SW 1271 (cell line): ENCODE results near the gene SNORC.
"Not testable (repeated sequence)": the region's sequence is repeated elsewhere in the genome, so short reads cannot be mapped to it uniquely, and the experiment has no call there.

Source experiments
- DNase-seq, 2 experiments: peaks; one replicate each; lab custom pipeline; 2025; lab: John Stamatoyannopoulos, UW

SNORC gene

GRCh38 chr2:232896720-232897597, 26.9 kb downstream of the SNORC start:
- no peak for DNase-seq

- no peak for DNase-seq
These were observed 27.7 kb downstream of the SNORC start for GRCh38 chr2:232897598-232898408.

GRCh38 chr2:232898592-232899543, 28.8 kb downstream of the SNORC start:
- DNase-seq, result no peak

GRCh38 chr2:232900811-232901735, 31.0 kb downstream of the SNORC start:
- no peak for DNase-seq

GRCh38 chr2:232901736-232902578, 31.9 kb downstream of the SNORC start:
- peak; percentile 74 to 89 for DNase-seq

GRCh38 chr2:232903989-232904388, 33.9 kb downstream of the SNORC start:
- DNase-seq, result no peak

GRCh38 chr2:232906867-232907717, 37.0 kb downstream of the SNORC start:
- DNase-seq, result not testable (repeated sequence)

GRCh38 chr2:232907718-232908085, 37.6 kb downstream of the SNORC start:
- DNase-seq, result not testable (repeated sequence)

- DNase-seq, result no peak
These were observed 38.6 kb downstream of the SNORC start for GRCh38 chr2:232908695-232909094.

GRCh38 chr2:232910376-232910775, 40.3 kb downstream of the SNORC start:
- no peak for DNase-seq

- DNase-seq, result no peak
These were observed 41.7 kb downstream of the SNORC start for GRCh38 chr2:232911712-232912277.

- no peak for DNase-seq
These were observed 43.8 kb downstream of the SNORC start for GRCh38 chr2:232913903-232914302.

- no peak for DNase-seq
These were observed 49.1 kb downstream of the SNORC start for GRCh38 chr2:232919141-232919540.

GRCh38 chr2:232920055-232920454, 50.0 kb downstream of the SNORC start:
- no peak for DNase-seq

GRCh38 chr2:232920760-232921159, 50.7 kb downstream of the SNORC start:
- DNase-seq, result no peak

- no peak for DNase-seq
These were observed 54.4 kb downstream of the SNORC start for GRCh38 chr2:232924433-232924832.

- no peak for DNase-seq
These were observed 55.2 kb downstream of the SNORC start for GRCh38 chr2:232925153-232925820.

- DNase-seq, result no peak
These were observed 55.7 kb downstream of the SNORC start for GRCh38 chr2:232925821-232926156.
